ENCODE measurements around the gene CACNA1G. TPM values are rescaled to one million over a fixed set of nuclear protein-coding genes. Genes with fewer than 3 reads are reported as not detected.

Gene CACNA1G
- total and polyA plus RNA-seq, 9 of the 15 experiments (the other 6 are each of a cell fraction or from before 2014, with no cell fraction given), result 0.01 TPM; not detected in 8

DNA sequence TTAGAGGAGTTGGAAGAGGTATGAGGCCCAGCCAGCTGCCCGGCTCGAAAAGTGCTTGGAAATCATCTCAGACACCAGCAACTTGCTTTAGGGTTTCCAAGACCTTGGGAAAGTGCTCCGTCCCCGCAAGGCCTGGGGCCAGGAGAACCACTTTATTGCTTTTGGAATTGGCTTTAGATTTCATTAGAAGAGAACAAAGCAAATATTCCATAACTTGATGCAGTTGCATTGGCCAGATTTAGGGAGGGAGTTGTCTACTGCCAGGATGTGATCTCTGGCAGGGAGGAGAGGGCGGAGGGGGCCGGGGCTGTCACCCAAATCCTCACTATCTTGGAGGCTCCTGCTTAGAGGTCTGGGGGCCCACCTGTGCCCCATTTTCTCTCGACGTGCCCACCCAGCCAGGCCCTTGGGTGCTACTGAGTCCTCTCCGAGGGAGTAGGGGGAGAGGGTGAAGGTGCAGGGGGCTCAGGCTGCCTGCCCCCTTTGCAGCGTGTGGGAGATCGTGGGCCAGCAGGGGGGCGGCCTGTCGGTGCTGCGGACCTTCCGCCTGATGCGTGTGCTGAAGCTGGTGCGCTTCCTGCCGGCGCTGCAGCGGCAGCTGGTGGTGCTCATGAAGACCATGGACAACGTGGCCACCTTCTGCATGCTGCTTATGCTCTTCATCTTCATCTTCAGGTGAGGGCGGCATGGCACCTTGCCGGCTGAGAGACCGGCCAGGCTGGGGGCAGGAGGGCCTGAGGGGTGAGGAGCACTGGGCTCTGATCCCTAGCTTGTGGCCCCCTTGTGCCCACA lies 30.6 kb downstream of the CACNA1G start:
- ATAC-seq, result no peak
- BruUV-seq (replicated peaks), result no TSS peak
- Histone ChIP-seq H4K20me1 (replicated peaks; ENCODE audit: control insufficient read depth, insufficient read depth, low read length) (peaks cover 4% of the 10 kb centered on the region), H3K27me3 (ENCODE audit: control insufficient read depth in 2 of 2, insufficient read depth in 2 of 2, low read length in 2 of 2) (peaks cover 48 to 95% of the 10 kb centered on the region in 2 experiments), H3K9me1 (ENCODE audit: control insufficient read depth, insufficient read depth, low read length) (no peaks in the 10 kb centered on the region), H3K79me2 (ENCODE audit: control insufficient read depth, insufficient read depth, low read length) (no peaks in the 10 kb centered on the region), H3K9me3 (replicated peaks; ENCODE audit: control insufficient read depth, insufficient read depth, low read depth, low read length) (no peaks in the 10 kb centered on the region), H3K9ac (ENCODE audit: insufficient read depth in 1 of 2, low read depth in 2 of 2, low read length in 2 of 2) (no peak overlapping the region; a peak in 1 of 4 replicates), H2AFZ (ENCODE audit: low read depth, low read length) (no peak overlapping the region), H3K4me2 (ENCODE audit: insufficient read depth, low read length) (no peak overlapping the region), H3K36me3 (ENCODE audit: control insufficient read depth, insufficient read depth, low read length) (no peaks in the 10 kb centered on the region), H3K4me3 (no peak overlapping the region), H3K27ac (ENCODE audit: extremely low read depth, low read depth, low read length) (no peak overlapping the region), H3K4me1 (replicated peaks in 1 of 2; ENCODE audit: control insufficient read depth in 2 of 2, insufficient read depth in 2 of 2, low read length in 2 of 2) (peaks cover 0 to 15% of the 10 kb centered on the region in 2 experiments; a peak in 2 of 5 replicates)
- ChIA-PET POLR2A (no interaction called here), CTCF (ENCODE audit: low intra/inter-chr PET ratio) (no interaction called here)
- DNase-seq (ENCODE audit: extremely low read depth in 1 of 4, low spot score in 3 of 4), result no peak
- intact Hi-C loops (cut with micrococcal nuclease), result no loop called here
- in situ Hi-C loops (cut with MboI), result no loop called here
- FAIRE-seq, result no peak
- 14% methylated on average over 24 of the region's 24 CpGs for WGBS (ENCODE audit: insufficient coverage, low coverage, missing lambda C conversion rate)
- TF ChIP-seq ZNF436 (CRISPR knock-in tag; IDR thresholded peaks at IDR 0.05), result no peak
- TF ChIP-seq LCOR (CRISPR knock-in tag; IDR thresholded peaks at IDR 0.05), result no peak
- TF ChIP-seq, protein P1, sequence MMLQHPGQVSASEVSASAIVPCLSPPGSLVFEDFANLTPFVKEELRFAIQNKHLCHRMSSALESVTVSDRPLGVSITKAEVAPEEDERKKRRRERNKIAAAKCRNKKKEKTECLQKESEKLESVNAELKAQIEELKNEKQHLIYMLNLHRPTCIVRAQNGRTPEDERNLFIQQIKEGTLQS (IDR thresholded peaks at IDR 0.05), result no peak
- TF ChIP-seq, protein P1 (CRISPR knock-in tag; conservative IDR thresholded peaks at IDR 0.05), result no peak
- no peak for TF ChIP-seq CC2D1A (IDR thresholded peaks at IDR 0.05)
- TF ChIP-seq, protein P2, sequence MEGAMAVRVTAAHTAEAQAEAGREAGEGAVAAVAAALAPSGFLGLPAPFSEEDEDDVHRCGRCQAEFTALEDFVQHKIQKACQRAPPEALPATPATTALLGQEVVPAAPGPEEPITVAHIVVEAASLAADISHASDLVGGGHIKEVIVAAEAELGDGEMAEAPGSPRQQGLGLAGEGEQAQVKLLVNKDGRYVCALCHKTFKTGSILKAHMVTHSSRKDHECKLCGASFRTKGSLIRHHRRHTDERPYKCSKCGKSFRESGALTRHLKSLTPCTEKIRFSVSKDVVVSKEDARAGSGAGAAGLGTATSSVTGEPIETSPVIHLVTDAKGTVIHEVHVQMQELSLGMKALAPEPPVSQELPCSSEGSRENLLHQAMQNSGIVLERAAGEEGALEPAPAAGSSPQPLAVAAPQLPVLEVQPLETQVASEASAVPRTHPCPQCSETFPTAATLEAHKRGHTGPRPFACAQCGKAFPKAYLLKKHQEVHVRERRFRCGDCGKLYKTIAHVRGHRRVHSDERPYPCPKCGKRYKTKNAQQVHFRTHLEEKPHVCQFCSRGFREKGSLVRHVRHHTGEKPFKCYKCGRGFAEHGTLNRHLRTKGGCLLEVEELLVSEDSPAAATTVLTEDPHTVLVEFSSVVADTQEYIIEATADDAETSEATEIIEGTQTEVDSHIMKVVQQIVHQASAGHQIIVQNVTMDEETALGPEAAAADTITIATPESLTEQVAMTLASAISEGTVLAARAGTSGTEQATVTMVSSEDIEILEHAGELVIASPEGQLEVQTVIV (CRISPR knock-in tag; IDR thresholded peaks at IDR 0.05; ENCODE audit: borderline replicate concordance), result no peak
- TF ChIP-seq, protein P3, sequence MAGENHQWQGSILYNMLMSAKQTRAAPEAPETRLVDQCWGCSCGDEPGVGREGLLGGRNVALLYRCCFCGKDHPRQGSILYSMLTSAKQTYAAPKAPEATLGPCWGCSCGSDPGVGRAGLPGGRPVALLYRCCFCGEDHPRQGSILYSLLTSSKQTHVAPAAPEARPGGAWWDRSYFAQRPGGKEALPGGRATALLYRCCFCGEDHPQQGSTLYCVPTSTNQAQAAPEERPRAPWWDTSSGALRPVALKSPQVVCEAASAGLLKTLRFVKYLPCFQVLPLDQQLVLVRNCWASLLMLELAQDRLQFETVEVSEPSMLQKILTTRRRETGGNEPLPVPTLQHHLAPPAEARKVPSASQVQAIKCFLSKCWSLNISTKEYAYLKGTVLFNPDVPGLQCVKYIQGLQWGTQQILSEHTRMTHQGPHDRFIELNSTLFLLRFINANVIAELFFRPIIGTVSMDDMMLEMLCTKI (IDR thresholded peaks at IDR 0.05; ENCODE audit: partially characterized antibody), result no peak
- TF ChIP-seq TAF1 (IDR thresholded peaks at IDR 0.05; ENCODE audit: control insufficient read depth, extremely low read depth, insufficient read depth, low read length, severe bottlenecking), result no peak
- TF ChIP-seq, protein P4, sequence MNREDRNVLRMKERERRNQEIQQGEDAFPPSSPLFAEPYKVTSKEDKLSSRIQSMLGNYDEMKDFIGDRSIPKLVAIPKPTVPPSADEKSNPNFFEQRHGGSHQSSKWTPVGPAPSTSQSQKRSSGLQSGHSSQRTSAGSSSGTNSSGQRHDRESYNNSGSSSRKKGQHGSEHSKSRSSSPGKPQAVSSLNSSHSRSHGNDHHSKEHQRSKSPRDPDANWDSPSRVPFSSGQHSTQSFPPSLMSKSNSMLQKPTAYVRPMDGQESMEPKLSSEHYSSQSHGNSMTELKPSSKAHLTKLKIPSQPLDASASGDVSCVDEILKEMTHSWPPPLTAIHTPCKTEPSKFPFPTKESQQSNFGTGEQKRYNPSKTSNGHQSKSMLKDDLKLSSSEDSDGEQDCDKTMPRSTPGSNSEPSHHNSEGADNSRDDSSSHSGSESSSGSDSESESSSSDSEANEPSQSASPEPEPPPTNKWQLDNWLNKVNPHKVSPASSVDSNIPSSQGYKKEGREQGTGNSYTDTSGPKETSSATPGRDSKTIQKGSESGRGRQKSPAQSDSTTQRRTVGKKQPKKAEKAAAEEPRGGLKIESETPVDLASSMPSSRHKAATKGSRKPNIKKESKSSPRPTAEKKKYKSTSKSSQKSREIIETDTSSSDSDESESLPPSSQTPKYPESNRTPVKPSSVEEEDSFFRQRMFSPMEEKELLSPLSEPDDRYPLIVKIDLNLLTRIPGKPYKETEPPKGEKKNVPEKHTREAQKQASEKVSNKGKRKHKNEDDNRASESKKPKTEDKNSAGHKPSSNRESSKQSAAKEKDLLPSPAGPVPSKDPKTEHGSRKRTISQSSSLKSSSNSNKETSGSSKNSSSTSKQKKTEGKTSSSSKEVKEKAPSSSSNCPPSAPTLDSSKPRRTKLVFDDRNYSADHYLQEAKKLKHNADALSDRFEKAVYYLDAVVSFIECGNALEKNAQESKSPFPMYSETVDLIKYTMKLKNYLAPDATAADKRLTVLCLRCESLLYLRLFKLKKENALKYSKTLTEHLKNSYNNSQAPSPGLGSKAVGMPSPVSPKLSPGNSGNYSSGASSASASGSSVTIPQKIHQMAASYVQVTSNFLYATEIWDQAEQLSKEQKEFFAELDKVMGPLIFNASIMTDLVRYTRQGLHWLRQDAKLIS (CRISPR knock-in tag; IDR thresholded peaks at IDR 0.05), result no peak
- no peak for TF ChIP-seq MAFK (IDR thresholded peaks at IDR 0.05; ENCODE audit: low read length)
- TF ChIP-seq ZNF644 (tag; IDR thresholded peaks at IDR 0.05; ENCODE audit: low read depth), result no peak
